ENCODE measurements around the gene PCNX2. TPM values are rescaled to one million over a fixed set of nuclear protein-coding genes. Genes with fewer than 3 reads are reported as not detected.

PCNX2 gene
- total RNA-seq, 1 experiment from 2014 or later: 18.6 TPM

DNA sequence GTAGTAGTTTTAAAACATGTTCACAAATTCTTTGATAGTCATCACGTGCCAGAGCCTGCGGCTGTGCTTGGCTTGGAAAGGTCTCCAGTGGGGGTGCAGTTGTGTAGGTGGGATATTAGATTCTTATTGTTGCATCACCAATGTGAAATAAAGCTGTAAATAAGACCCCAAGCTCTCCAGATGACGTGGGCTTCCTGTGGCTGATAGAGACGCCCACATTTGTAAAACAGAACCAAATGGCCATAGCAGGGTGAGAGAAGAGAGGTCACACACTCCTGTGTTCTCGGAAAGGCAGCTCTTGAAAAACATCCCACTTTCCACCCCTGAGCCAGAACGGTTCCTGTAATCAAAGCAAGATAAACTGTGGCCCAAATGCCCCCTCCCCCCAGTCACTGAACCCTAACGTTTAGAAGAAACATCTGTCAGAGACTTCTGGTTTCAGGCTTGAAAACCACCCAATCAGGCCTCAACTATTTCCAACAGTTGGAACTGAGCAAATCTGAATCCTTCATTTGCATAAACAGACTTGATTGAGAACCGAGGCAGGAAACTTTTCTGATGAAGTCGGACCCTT lies 351.8 kb downstream of the PCNX2 start:
- no peak overlapping the region for H3K4me2 ChIP-seq
- no peak for DNase-seq
- ChIA-PET CTCF (no interaction called here), POLR2A (ENCODE audit: unreplicated experiment) (no interaction called here)
- TF ChIP-seq, protein P1, sequence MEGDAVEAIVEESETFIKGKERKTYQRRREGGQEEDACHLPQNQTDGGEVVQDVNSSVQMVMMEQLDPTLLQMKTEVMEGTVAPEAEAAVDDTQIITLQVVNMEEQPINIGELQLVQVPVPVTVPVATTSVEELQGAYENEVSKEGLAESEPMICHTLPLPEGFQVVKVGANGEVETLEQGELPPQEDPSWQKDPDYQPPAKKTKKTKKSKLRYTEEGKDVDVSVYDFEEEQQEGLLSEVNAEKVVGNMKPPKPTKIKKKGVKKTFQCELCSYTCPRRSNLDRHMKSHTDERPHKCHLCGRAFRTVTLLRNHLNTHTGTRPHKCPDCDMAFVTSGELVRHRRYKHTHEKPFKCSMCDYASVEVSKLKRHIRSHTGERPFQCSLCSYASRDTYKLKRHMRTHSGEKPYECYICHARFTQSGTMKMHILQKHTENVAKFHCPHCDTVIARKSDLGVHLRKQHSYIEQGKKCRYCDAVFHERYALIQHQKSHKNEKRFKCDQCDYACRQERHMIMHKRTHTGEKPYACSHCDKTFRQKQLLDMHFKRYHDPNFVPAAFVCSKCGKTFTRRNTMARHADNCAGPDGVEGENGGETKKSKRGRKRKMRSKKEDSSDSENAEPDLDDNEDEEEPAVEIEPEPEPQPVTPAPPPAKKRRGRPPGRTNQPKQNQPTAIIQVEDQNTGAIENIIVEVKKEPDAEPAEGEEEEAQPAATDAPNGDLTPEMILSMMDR (conservative IDR thresholded peaks at IDR 0.05): no peak
- TF ChIP-seq EZH2 (IDR thresholded peaks at IDR 0.05; ENCODE audit: low read depth): no peak
- H3K36me3 ChIP-seq (ENCODE audit: low read depth): no peaks in the 10 kb centered on the region
- intact Hi-C loops (cut with micrococcal nuclease; ENCODE audit: unreplicated experiment): no loop called here
- no peaks in the 10 kb centered on the region for H3K9me3 ChIP-seq (ENCODE audit: insufficient read depth, low read depth)
- H2AFZ ChIP-seq: no peak overlapping the region
- H3K27me3 ChIP-seq (ENCODE audit: insufficient read depth, low read depth): no peaks in the 10 kb centered on the region
- H3K27ac ChIP-seq: no peak overlapping the region
- BruUV-seq (replicated peaks): no TSS peak
- H3K9me2 ChIP-seq (ENCODE audit: insufficient read depth): no peaks in the 10 kb centered on the region
- H3F3A ChIP-seq (ENCODE audit: insufficient read depth, low read depth): no peaks in the 10 kb centered on the region
- no peak overlapping the region for H3K4me3 ChIP-seq
- no peaks in the 10 kb centered on the region for H4K20me1 ChIP-seq (ENCODE audit: insufficient read depth)
- no peaks in the 10 kb centered on the region for H3K4me1 ChIP-seq (replicated peaks; ENCODE audit: insufficient read depth)
- no peaks in the 10 kb centered on the region for H3K79me2 ChIP-seq (ENCODE audit: low read depth)

DNA sequence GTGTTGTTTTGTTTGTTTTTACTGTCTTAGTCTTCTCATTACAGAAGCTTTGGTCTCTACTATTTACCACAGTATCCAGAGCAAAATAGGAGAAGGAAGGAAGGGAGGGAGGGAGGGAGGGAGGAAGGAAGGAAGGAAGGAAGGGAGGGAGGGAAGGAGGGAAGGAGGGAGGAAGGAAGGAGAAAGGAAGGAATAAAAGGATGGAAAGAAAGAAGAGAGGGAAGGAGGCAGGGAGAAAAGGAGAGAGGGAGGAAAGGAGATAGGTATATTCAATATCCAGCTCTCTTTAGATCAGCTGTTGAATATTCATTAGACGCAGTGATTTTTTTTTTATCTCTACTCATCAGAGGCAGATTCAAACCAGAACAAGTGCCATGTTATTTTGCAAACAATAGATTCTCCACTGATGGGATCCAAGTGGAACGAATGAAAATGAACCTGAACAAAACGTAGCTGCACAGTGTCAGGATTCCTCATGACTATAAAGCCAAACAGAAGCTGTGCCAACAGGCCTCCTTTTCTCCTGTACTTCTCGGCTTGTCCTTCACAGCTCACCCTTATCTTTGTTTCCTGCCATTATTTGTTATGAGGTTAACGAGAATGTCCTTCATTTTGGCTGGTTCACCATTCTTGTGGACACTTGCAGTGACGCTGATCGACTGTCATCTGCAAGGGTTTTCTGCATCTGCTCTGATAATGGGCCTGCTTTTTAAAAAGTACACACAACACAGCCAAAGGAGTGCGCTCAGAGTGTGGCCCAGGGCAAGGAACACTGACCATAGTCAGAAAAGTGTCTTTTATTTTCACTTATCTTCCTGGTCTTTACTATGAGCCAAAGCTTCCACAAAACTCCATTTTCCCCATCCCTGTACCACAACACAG lies 352.9 kb downstream of the PCNX2 start:
- no peaks in the 10 kb centered on the region for H4K20me1 ChIP-seq (ENCODE audit: insufficient read depth)
- POLR2A ChIA-PET (ENCODE audit: unreplicated experiment): no interaction called here
- H3K9me2 ChIP-seq (ENCODE audit: insufficient read depth): no peaks in the 10 kb centered on the region
- CTCF ChIA-PET: no interaction called here
- no peaks in the 10 kb centered on the region for H3F3A ChIP-seq (ENCODE audit: insufficient read depth, low read depth)
- H3K4me1 ChIP-seq (replicated peaks; ENCODE audit: insufficient read depth): no peaks in the 10 kb centered on the region
- H3K79me2 ChIP-seq (ENCODE audit: low read depth): no peaks in the 10 kb centered on the region
- no peak overlapping the region for H2AFZ ChIP-seq
- no peak overlapping the region for H3K4me2 ChIP-seq
- TF ChIP-seq, protein P1 (conservative IDR thresholded peaks at IDR 0.05): no peak
- no peak for TF ChIP-seq EZH2 (IDR thresholded peaks at IDR 0.05; ENCODE audit: low read depth)
- no peaks in the 10 kb centered on the region for H3K36me3 ChIP-seq (ENCODE audit: low read depth)
- no peak overlapping the region for H3K27ac ChIP-seq
- no peak overlapping the region for H3K4me3 ChIP-seq
- no peak for DNase-seq
- intact Hi-C loops (cut with micrococcal nuclease; ENCODE audit: unreplicated experiment): no loop called here
- H3K9me3 ChIP-seq (ENCODE audit: insufficient read depth, low read depth): no peaks in the 10 kb centered on the region
- no peaks in the 10 kb centered on the region for H3K27me3 ChIP-seq (ENCODE audit: insufficient read depth, low read depth)
- BruUV-seq (replicated peaks): no TSS peak

DNA sequence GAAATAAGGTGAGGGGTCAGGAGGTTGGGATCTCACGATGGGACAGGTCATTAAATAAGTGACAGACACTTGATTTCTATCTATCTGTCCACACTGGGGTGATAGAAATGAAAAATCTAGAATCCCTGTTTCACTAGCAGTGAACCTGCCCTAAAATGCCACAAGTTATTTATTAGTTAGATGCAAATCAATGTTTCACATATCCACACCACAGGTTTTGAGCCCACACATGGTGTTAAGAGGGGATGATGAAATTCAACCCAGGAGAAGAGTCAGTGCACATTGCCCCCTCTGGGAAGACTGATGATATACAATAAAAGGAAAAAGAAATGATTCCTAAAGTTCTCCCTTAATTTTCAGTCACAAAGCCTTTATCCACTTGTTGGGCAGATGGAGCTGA lies 355.3 kb downstream of the PCNX2 start:
- H3K27ac ChIP-seq: no peak overlapping the region
- TF ChIP-seq, protein P1 (conservative IDR thresholded peaks at IDR 0.05): no peak
- no peak for TF ChIP-seq EZH2 (IDR thresholded peaks at IDR 0.05; ENCODE audit: low read depth)
- H2AFZ ChIP-seq: no peak overlapping the region
- no peak for DNase-seq
- H3K4me1 ChIP-seq (replicated peaks; ENCODE audit: insufficient read depth): no peaks in the 10 kb centered on the region
- no peaks in the 10 kb centered on the region for H3K79me2 ChIP-seq (ENCODE audit: low read depth)
- H3F3A ChIP-seq (ENCODE audit: insufficient read depth, low read depth): no peaks in the 10 kb centered on the region
- no peaks in the 10 kb centered on the region for H3K27me3 ChIP-seq (ENCODE audit: insufficient read depth, low read depth)
- H3K9me3 ChIP-seq (ENCODE audit: insufficient read depth, low read depth): no peaks in the 10 kb centered on the region
- BruUV-seq (replicated peaks): no TSS peak
- ChIA-PET CTCF (no interaction called here), POLR2A (ENCODE audit: unreplicated experiment) (interaction anchor here (0.5 kb wide), 1 partner anchor 959 kb away, joined by 5 read pairs; no protein-coding TSS in a partner anchor)
- H3K36me3 ChIP-seq (ENCODE audit: low read depth): no peaks in the 10 kb centered on the region
- intact Hi-C loops (cut with micrococcal nuclease; ENCODE audit: unreplicated experiment): no loop called here
- no peak overlapping the region for H3K4me2 ChIP-seq
- no peaks in the 10 kb centered on the region for H3K9me2 ChIP-seq (ENCODE audit: insufficient read depth)
- H3K4me3 ChIP-seq: no peak overlapping the region
- no peaks in the 10 kb centered on the region for H4K20me1 ChIP-seq (ENCODE audit: insufficient read depth)

All from PC-9 (cell line).